NCI-H2196 (cell line): ENCODE results near the gene NCCRP1.

Source experiments
- DNase-seq: peaks from one replicate; lab custom pipeline; 2025; ENCODE audit not compliant: unreplicated experiment; lab: John Stamatoyannopoulos, UW

The NCCRP1 gene

DNA sequence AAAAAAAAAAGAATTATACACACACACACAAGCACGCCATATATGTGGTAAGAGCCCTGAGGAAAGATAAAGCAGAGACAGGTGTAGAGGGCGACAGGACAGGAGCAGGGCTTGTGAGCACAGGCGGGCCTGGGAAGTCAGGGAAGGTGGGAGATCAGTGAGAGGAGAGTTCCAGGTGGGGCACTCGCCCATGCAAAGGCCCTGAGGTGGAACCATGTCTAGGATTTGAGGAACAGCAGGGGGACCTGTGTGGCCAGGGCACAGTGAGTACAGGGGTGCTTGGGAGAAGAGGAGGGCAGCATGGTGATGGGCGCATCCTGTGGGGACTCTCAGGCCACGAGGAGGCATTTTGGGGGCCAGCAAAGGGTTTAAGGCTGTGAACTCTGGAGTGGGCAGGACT, 32.5 kb upstream of the NCCRP1 start:
- DNase-seq = no peak

DNA sequence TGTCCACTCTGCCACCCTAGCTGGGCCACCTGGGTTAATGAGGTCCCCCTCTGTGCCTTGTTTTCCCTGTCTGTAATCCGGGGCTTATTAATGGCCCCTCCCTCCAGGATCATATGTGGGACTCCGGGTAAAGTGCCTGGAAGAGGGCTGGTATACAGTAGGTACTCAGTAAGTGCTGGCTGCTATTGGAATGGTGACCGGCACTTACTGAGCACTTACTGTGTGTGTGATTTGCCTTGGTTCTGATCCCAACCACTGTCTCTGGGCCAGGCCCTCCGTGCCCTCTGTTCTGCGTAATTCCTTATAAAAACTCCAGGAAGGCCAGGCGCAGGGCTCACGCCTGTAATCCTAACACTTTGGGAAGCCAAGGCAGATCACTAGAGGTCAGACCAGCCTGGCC, 30.9 kb upstream of the NCCRP1 start:
- no peak for DNase-seq

DNA sequence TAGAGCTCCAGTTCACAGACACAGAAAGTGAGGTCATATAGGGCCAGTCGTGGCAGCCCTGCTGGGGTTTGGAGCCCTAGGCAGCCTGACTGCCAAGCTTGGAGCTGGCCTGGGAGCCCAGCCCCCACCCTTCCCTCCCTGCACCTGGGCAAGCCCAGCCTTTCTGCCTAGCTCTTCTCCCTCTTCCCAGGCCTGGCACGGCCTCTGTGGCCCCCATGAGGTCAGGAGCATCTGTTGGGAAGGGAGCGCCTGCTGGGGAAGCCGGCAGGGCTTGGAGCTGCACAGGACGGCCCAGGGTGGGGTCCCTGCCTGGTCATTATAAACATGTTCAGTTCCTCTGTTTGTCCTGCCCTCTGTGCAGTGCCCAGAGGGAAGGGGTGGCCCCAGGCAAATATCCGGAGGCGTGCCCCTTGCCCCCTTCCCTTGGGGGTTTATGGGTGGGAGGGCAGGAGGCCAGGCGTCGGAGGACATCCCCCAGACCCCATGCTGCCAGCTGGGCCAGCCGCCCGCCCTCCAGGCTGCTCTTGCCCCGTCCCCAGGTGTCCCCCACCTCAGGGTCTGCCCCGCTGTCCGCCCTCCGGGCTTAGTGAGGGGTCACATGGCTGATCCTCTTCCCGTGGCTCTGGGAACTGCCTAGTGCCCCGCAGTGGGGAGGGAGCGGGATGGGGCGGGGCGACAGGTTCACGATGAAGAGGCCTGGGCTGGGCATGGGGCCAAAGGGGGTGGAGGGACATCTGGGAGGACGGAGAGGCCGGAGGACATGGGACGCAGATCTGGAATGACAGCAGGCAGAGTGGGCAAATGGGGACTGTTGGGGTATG, 30.0 kb upstream of the NCCRP1 start:
- peak; percentile 87 for DNase-seq

DNA sequence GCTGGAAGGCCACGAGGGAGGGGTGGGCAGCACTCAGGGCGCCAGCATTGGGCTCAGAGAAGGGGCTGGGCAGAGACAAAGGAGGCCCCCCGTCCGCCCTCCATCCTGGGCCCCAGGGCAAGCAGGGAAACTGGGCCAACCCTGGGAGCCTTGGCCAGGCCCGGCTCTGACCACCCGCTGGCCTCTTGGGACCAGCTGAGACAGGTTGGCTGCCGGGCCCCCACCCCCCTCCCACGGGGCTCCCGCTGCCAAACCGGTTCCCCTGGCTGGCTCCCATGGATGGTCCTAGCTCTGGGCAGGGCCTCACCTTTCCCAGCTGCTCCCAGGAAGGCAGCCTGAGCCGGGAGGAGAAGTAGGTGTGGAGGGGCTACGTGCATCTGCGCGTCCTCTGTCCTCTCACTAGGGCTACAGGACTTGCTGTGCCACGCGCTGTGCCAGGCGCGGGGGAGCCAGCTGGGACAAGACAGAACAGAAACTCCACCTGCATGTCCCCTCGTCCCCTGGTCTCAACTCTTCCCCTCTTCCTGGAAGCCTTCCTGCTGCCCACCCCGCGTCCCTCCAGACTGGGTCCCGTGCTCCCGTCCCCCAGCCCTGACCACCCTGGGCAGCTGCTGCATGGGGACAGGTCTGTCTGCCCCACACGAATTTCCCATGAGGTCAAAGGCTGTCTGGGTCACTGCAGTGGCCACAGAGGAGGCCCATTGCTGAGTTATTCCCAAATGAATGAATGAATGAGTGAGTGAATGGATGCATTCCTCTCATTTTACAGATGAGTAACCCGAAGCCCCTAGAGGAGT, 29.1 kb upstream of the NCCRP1 start:
- peak; percentile 76 for DNase-seq

DNA sequence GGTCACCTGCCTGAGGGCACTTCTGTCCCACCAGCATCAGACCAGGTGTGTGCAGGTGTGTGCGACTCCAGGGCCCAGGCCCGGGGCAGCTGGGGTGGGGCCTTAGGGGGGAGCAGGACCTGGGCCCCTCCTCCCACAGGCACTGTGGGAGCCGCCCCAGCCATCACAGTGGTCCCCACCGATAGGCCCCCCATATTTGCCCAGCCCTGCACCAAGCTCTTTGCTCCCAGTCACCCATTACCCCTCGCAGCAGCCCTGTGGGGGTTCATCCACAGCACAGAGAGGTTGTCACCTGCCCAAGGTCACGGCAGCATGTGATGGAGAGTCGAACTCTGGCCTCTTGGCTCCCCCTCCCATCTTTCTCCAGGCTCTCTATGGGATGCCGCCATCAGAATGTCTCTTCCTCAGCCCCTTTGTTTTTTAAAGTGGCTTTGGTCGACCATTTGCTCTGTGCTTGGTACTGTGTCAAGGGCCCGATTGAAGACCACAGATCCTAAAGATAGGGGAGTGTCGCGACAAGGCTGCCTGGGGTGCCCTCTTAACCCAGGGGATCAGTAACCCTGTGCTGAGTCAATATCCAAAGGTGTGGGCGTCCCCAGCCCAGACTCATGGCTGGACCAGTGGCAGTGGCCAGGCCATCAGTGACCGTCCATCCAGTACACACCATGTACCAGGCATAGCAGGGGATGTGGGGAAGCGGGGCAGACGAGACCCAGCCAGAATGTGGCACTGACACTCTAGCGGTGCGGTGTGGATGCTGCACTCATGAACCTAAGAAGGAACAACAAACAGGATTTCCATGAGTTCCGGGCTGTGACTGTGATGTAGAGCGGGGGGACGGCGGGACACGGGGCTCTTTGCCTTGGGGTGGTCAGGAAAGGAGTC, 28.3 kb upstream of the NCCRP1 start:
- DNase-seq = no peak

DNA sequence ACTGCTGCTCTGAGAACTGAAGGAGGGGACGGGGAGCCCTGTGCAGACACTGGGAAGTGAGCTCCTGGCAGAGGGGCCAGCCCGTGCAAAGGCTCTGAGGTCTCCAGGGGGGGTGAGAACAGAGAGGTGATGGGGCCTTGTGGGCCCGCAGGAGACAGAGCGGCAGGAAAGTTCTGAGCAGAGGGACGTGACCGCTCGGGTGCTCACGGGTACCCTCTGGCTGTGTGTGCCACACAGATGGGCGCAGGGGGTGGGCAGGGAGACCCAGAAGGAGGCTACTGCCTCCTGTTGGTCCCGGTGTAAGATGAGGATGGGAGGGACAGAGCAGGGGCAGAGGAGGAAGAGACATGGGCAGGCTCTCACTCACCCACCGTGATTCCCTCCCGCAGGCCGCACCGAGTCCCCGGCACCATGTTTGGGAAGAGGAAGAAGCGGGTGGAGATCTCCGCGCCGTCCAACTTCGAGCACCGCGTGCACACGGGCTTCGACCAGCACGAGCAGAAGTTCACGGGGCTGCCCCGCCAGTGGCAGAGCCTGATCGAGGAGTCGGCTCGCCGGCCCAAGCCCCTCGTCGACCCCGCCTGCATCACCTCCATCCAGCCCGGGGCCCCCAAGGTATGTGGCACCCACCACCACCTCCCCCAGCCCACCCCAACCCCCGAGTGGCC, 27.5 kb upstream of the NCCRP1 start:
- no peak for DNase-seq

DNA sequence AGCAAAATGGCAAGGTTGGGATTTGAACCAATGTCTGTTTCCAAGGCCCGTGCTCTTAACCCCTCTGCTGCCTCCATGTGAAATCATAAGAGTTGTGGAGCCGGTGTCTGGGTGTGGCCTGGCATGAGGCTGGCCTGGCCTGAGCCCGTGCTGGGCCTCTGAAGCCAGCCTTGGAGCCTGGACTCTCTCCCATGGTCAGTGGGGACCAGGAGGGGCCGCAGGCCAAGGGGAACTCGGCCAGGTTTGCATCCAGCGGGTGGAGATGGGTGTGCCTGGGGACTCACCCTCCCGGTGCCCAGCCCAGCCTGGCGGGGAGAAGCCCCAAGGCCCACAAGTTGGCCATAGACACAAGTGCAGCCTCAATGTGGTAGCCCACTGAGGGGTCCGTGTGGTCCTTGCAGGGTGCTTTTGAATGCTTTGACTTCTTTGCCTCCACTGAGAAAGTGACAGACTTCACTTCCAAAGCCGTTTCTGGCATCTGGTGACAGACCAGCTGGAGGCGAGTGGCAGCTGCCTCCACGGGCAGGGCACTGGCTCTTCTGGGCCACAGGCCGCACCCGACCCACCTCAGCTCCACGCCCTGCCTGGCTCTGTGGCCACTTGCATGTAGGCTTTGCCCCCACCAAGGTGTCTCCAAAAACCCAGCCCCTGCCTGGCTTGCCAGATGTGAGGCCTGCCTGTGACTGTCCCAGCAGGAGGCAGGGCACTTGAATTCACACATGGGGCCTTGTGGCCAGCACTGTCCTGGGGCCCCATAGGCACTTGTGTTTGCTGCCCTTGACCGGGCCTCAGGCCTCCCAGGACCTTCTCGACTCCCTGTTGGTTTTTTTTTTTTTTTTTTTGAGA, 26.2 kb upstream of the NCCRP1 start:
- DNase-seq = no peak

DNA sequence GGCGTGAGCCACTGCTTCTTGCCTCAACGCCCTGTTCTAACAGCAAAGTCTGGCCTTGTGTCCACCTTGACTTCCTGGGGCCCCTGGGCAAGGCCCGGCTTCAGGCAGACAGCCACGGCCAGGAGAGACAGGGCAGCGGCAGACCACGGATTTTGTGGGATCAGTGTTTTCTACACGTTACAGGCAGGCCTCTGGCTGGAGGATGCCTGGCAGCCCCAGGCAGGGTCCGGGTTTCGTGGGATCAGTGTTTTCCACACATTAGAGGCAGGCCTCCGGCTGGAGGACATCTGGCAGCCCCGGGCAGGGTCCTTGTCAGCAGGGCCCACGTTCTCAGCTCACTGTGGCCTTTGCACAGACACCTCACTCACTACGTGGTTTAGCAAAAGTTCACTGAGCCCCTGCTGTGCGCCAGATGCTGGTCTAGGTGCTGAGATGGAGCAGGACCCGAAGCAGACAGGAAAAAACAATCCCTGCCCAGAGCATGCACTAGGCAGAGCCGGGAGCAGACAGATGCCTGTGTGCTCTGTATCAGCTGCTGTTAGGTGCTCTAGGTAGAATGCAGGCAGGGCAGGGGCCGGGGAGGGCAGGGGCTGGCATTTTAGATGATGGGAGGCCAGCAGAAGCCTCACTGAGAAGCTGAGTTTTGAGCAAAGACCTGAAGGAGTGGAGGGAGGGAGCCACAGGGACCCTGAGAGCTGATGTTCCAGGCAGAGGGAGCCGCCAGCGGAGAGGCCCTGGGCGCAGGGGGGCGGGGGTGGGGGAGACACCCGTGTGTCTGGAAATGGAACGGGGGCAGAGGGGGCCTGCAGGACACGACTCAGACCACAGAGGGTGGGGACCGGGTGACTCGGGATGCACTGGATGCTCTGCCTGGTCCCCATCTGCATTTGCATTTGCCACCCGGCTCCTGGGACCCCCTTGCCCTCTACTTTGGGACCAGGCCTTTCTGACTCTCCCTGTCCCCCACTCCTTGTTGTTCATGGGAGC, 25.0 kb upstream of the NCCRP1 start:
- DNase-seq = no peak

DNA sequence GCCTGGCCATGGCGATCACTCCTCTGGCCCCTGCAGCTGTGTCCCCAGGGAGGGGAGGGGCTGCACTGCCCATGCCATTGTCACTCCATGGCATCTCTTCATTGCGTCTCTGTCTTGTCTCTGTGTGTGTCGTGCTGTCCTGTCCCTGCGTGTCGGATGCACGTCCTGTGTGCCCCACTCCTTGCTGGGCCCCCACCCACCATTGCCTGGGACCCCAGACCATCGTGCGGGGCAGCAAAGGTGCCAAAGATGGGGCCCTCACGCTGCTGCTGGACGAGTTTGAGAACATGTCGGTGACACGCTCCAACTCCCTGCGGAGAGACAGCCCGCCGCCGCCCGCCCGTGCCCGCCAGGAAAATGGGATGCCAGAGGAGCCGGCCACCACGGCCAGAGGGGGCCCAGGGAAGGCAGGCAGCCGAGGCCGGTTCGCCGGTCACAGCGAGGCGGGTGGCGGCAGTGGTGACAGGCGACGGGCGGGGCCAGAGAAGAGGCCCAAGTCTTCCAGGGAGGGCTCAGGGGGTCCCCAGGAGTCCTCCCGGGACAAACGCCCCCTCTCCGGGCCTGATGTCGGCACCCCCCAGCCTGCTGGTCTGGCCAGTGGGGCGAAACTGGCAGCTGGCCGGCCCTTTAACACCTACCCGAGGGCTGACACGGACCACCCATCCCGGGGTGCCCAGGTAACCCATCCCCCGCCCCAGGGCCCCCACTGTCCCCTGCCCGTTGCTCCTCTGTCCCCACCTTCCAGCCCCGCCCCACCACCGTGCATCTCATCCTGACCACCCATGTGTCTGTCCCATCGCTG, 23.9 kb upstream of the NCCRP1 start:
- DNase-seq = no peak

DNA sequence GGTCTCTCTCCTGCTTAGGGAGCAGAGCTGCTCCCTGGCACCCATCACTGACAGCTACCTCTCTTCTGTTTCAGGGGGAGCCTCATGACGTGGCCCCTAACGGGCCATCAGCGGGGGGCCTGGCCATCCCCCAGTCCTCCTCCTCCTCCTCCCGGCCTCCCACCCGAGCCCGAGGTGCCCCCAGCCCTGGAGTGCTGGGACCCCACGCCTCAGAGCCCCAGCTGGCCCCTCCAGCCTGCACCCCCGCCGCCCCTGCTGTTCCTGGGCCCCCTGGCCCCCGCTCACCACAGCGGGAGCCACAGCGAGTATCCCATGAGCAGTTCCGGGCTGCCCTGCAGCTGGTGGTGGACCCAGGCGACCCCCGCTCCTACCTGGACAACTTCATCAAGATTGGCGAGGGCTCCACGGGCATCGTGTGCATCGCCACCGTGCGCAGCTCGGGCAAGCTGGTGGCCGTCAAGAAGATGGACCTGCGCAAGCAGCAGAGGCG, 23.2 kb upstream of the NCCRP1 start:
- no peak for DNase-seq

DNA sequence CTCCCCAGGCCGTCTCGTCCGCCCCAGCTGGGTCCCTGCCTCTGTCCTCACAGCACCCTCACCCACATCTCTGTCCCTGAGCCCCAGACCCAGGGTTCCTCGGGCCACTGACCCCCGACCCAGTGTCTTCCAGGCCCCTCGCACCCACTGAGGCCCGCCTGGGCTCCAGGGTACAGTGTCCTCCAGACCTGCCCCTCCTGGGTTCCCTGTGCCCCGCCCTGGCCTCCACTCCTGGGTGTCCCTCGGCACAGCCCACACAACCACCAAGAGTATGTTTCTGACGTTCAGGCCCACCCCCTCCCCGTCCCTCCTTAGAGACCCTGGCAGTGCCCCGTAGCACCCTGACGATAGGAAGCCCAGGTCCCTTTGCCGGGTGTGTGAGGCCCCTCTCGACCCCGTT, 22.6 kb upstream of the NCCRP1 start:
- no peak for DNase-seq

DNA sequence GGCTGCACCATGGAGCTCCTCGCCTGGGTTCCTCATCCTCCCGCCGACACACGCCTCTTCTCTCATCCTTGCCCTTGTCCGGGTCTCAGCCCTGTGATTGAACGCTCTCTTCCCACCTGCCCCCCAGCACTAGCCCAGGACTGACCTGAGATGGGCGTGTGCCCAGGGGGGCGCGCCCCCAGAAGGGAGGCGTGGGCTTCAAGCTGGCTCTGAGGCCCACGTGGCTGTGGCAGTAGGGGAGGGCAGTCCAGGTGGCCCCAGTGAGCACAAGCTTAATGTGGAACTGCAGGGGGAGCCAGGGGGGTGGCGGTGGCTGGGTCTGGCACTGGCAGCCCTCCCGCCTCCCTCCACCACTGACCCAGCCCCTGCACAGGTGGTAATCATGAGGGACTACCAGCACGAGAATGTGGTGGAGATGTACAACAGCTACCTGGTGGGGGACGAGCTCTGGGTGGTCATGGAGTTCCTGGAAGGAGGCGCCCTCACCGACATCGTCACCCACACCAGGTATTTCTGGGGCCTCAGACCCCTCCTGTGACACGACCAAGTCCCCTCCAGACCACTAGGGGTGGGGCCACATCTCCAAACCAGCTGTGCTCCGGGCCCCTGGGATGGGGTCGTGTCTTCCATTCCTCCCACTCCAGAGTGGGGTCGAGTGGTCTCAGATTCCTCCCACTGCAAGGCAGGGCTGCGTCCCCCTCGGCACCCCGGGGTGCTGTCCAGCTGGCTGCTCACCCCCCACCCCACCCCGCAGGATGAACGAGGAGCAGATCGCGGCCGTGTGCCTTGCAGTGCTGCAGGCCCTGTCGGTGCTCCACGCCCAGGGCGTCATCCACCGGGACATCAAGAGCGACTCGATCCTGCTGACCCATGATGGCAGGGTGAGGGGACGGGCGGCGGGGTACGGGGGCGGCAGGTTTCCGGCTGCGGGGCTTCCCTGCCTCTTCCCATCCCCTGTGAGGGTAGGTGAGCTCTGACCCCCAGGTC, 21.9 kb upstream of the NCCRP1 start:
- no peak for DNase-seq

DNA sequence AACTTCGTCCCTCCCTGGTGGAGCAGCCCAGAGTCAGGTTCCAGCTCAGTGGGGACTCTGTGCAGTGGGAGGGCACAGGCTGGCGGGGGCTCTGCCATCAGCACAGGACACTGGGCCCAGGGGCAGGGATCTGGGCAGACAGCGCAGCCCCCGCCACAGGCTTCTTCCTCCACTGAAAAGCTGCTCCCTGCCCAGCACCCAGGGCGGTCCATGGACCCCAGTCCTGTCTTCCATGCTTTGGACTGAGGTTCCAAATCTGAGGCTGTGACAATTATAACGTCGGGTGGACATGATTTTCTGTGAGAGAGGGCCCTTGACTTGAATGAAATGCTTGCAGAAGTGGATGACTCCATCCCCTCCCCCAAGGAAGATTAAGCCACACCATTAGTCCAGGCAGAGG, 21.2 kb upstream of the NCCRP1 start:
- DNase-seq = no peak

DNA sequence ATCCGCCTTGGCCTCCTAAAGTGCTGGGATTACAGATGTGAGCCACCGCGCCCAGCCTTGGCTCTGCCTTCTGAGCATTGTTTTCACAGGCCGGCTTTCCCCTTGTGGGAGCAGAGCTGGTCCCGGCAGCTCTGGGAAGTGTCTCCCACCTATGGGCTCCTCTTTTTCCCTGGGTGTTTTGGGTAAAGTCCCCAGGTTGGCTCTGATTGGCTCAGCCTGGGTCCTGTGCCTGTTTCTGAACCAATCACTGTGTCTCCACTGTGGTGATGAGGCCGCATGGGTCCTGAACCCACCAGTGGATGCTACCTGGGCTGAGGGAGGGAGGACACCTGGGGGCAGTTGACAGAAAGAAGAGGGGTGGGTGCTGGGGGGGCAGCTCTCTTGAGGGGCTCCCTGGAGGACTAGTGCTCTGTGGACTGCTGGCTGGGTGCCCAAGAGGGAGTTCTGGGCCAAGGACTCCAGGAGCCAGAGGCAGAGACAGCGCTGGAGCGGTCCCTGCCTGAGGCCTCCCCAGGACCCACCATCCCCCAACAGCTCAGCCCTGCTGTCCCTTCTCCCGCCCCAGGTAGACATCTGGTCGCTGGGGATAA, 19.6 kb upstream of the NCCRP1 start:
- no peak for DNase-seq

DNA sequence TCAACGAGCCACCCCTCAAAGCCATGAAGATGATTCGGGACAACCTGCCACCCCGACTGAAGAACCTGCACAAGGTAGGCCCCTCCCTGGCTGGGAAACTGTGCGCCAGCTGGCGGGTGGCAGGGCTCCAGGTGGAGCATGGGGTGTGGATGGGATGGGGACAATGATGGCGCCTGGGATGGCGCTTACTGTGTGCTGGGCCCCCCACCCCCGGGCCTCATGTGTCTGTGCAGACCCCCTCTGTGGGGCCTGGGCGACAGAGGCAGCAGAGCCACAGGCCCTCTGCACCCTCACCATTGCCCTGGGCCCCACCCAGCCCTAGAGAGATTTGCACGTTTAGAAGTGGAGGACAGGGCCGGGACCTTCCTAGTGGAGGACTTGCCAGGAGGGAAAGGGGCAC, 19.0 kb upstream of the NCCRP1 start:
- no peak for DNase-seq

DNA sequence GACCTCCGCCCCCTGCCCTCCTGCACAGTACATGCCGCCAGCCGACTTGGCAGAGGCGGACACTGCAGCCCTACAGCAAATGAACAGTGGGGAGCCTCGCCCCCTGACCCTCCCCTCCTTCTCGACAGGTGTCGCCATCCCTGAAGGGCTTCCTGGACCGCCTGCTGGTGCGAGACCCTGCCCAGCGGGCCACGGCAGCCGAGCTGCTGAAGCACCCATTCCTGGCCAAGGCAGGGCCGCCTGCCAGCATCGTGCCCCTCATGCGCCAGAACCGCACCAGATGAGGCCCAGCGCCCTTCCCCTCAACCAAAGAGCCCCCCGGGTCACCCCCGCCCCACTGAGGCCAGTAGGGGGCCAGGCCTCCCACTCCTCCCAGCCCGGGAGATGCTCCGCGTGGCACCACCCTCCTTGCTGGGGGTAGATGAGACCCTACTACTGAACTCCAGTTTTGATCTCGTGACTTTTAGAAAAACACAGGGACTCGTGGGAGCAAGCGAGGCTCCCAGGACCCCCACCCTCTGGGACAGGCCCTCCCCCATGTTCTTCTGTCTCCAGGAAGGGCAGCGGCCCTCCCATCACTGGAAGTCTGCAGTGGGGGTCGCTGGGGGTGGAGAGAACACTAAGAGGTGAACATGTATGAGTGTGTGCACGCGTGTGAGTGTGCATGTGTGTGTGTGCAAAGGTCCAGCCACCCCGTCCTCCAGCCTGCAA, 18.3 kb upstream of the NCCRP1 start:
- DNase-seq = no peak
